HCT116 (cell line): ENCODE data around the gene PI16. TPM values are rescaled to one million over a fixed set of nuclear protein-coding genes. Genes with fewer than 3 reads are reported as not detected.

Source experiments
- ATAC-seq: fragments of 200-7000 bp; cut with Tn5 transposase; 2 replicates; pipeline ENCODE4 v1.9.1; 2020; ENCODE audit warnings: mild to moderate bottlenecking, moderate library complexity
- BruUV-seq: library from RNA; stranded (reverse); fragments of 400-500 nt; replicated peaks from 2 replicates; lab custom pipeline; 2021; lab: Mats Ljungman, UMichigan
- CTCF ChIA-PET: fragments of 300-600 bp; sonication (Branson Sonifier 250); formaldehyde crosslinking; loops from one replicate; lab custom pipeline; 2021; ENCODE audit warnings: antibody characterized with exemption; lab: Charles Lee
- POLR2A ChIA-PET: fragments of 300-600, 350-600 bp; sonication (Branson Sonifier 250); formaldehyde crosslinking; loops from one replicate; lab custom pipeline; 2021; ENCODE audit warnings: antibody characterized with exemption; lab: Charles Lee
- RAD21 ChIA-PET, 2 experiments: fragments of 300-600 bp; sonication (Branson Sonifier 250); formaldehyde crosslinking; loops; one replicate each; lab custom pipeline; 2023; ENCODE audit warnings: low total read pairs in 2 of 2; ENCODE audit not compliant: uncharacterized antibody in 2 of 2, unreplicated experiment in 2 of 2, low non-redundant PET in 1 of 2; lab: Charles Lee
- DNase-seq: peaks from one replicate; pipeline ENCODE4 v3.0.0-alpha.2; 2010; ENCODE audit warnings: low read depth, low spot score
- H2AFZ ChIP-seq: fragments of 200-600 bp; shearing (Covaris generic), sonication (generic); 2 replicates; pipeline ENCODE4 v1.6.1; 2017; ENCODE audit warnings: low read depth, mixed run types, mixed read lengths, antibody characterized with exemption, low read length; ENCODE audit not compliant: poor library complexity, severe bottlenecking
- H3K27ac ChIP-seq: 2 replicates; pipeline ENCODE4 v1.5.1; 2012; ENCODE audit warnings: low read depth, low read length
- H3K27me3 ChIP-seq: fragments of 200-600 bp; sonication (generic); 2 replicates; pipeline ENCODE4 v1.6.1; 2016; ENCODE audit warnings: mixed run types, low read length, mixed read lengths; ENCODE audit not compliant: insufficient read depth
- H3K36me3 ChIP-seq, 2 experiments: fragments of 200-500 bp in 1 of 2; fragments of 200-600 bp in 1 of 2; sonication (Bioruptor generic) in 1 of 2; sonication (generic) in 1 of 2; 2 replicates each; pipeline versions ENCODE4 v1.5.1 to v1.6.1; 2014 to 2016; ENCODE audit warnings: low read length in 2 of 2, inconsistent platforms in 1 of 2, mixed read lengths in 1 of 2, mixed run types in 1 of 2; ENCODE audit not compliant: insufficient read depth in 2 of 2, control insufficient read depth in 1 of 2
- H3K4me1 ChIP-seq, 2 experiments: fragments of 200-600 bp in 1 of 2; sonication (generic) in 1 of 2; 2 replicates each; pipeline versions ENCODE4 v1.5.1 to v1.6.1; 2012 to 2017; ENCODE audit warnings: low read length in 2 of 2, inconsistent platforms in 1 of 2, mild to moderate bottlenecking in 1 of 2, mixed read lengths in 1 of 2, mixed run types in 1 of 2, moderate library complexity in 1 of 2; ENCODE audit not compliant: insufficient read depth in 2 of 2, control insufficient read depth in 1 of 2
- H3K4me2 ChIP-seq: fragments of 200-600 bp; sonication (generic); 2 replicates; pipeline ENCODE4 v1.6.1; 2017; ENCODE audit warnings: mixed run types, low read length, mixed read lengths
- H3K4me3 ChIP-seq, 2 experiments: fragments of 200-600 bp in 1 of 2; sonication (generic) in 1 of 2; replicated peaks in 1 of 2; 2 replicates each; pipeline ENCODE4 v1.5.1; 2011 to 2016; ENCODE audit warnings: low read length in 2 of 2, control low read depth in 1 of 2, low read depth in 1 of 2, mild to moderate bottlenecking in 1 of 2, mixed read lengths in 1 of 2, mixed run types in 1 of 2
- H3K79me2 ChIP-seq: fragments of 200-600 bp; sonication (generic); 2 replicates; pipeline ENCODE4 v1.6.1; 2017; ENCODE audit warnings: mild to moderate bottlenecking, mixed run types, low read length, moderate library complexity, mixed read lengths; ENCODE audit not compliant: insufficient read depth
- H3K9ac ChIP-seq: fragments of 200-600 bp; sonication (generic); 2 replicates; pipeline ENCODE4 v1.6.1; 2016; ENCODE audit warnings: low read length, mixed read lengths
- H3K9me2 ChIP-seq: fragments of 200-600 bp; sonication (generic), shearing (Covaris generic); 2 replicates; pipeline ENCODE4 v1.6.1; 2017; ENCODE audit warnings: mixed run types, mild to moderate bottlenecking, moderate library complexity; ENCODE audit not compliant: insufficient read depth
- H3K9me3 ChIP-seq, 2 experiments: fragments of 200-500 bp in 1 of 2; fragments of 200-600 bp in 1 of 2; sonication (Bioruptor generic) in 1 of 2; sonication (generic) in 1 of 2; 2 replicates each; pipeline ENCODE4 v1.6.1; 2014 to 2017; ENCODE audit warnings: low read length in 2 of 2, mixed read lengths in 2 of 2, inconsistent platforms in 1 of 2, low read depth in 1 of 2, mild to moderate bottlenecking in 1 of 2, mixed run types in 1 of 2, moderate library complexity in 1 of 2; ENCODE audit not compliant: control insufficient read depth in 1 of 2, insufficient read depth in 1 of 2
- H4K20me1 ChIP-seq: fragments of 200-600 bp; sonication (generic), shearing (Covaris generic); 2 replicates; pipeline ENCODE4 v1.6.1; 2017; ENCODE audit warnings: mixed run types, mild to moderate bottlenecking, moderate library complexity; ENCODE audit not compliant: insufficient read depth
- ATF3 ChIP-seq: IDR thresholded peaks from 2 replicates; pipeline ENCODE4 v1.6.1; 2012
- CBX3 ChIP-seq: IDR thresholded peaks from 2 replicates; pipeline ENCODE4 v1.6.1; 2012; ENCODE audit warnings: low read depth
- CEBPB ChIP-seq: IDR thresholded peaks from 2 replicates; pipeline ENCODE4 v1.6.1; 2012; ENCODE audit warnings: low read depth
- EGR1 ChIP-seq: IDR thresholded peaks from 2 replicates; pipeline ENCODE4 v1.6.1; 2012; ENCODE audit warnings: low read depth
- ELF1 ChIP-seq: IDR thresholded peaks from 2 replicates; pipeline ENCODE4 v1.6.1; 2012; ENCODE audit warnings: low read depth, borderline replicate concordance
- EZH2 ChIP-seq: fragments of 200-600 bp; sonication (generic); IDR thresholded peaks from 2 replicates; pipeline ENCODE4 v1.6.1; 2017; ENCODE audit warnings: antibody characterized with exemption, mixed run types
- EZH2phosphoT487 ChIP-seq: fragments of 200-600 bp; IDR thresholded peaks from 2 replicates; pipeline ENCODE4 v1.6.1; 2018; ENCODE audit warnings: antibody characterized with exemption, borderline replicate concordance
- JUND ChIP-seq: IDR thresholded peaks from 2 replicates; pipeline ENCODE4 v1.6.1; 2012
- MAX ChIP-seq: IDR thresholded peaks from 2 replicates; pipeline ENCODE4 v1.6.1; 2012
- POLR2A ChIP-seq: IDR thresholded peaks from 2 replicates; pipeline ENCODE4 v1.7.0; 2011; ENCODE audit warnings: borderline replicate concordance; ENCODE audit not compliant: insufficient read depth, insufficient read length; ENCODE audit errors: extremely low read depth
- SP1 ChIP-seq: IDR thresholded peaks from 2 replicates; pipeline ENCODE4 v1.6.1; 2012; ENCODE audit warnings: low read depth
- SRF ChIP-seq: IDR thresholded peaks from 2 replicates; pipeline ENCODE4 v1.6.1; 2012; ENCODE audit warnings: low read depth
- TCF7L2 ChIP-seq: IDR thresholded peaks from 2 replicates; pipeline ENCODE4 v1.7.0; 2011; ENCODE audit warnings: borderline replicate concordance, inconsistent platforms; ENCODE audit not compliant: insufficient read depth, insufficient read length; ENCODE audit errors: extremely low read depth
- YY1 ChIP-seq: IDR thresholded peaks from 2 replicates; pipeline ENCODE4 v1.6.1; 2011; ENCODE audit warnings: low read length, low read depth, moderate library complexity, mild to moderate bottlenecking; ENCODE audit not compliant: insufficient replicate concordance; ENCODE audit errors: extremely low read depth
- ZFX ChIP-seq: fragments of 450-650 bp; IDR thresholded peaks from 2 replicates; pipeline ENCODE4 v1.6.1; 2017
- ZNF274 ChIP-seq: fragments of 200-500 bp; sonication (Bioruptor generic); IDR thresholded peaks from 2 replicates; pipeline ENCODE4 v1.6.1; 2014; ENCODE audit warnings: mild to moderate bottlenecking, low read depth, low read length, inconsistent platforms
- intact Hi-C: fragments of 100-400 bp; cut with micrococcal nuclease; formaldehyde crosslinking; loops from 2 replicates; pipeline ENCODE4 v1.10.0; 2022
- total RNA-seq: library from RNA; stranded (reverse); gene quantifications from one replicate; pipeline ENCODE4 v1.2.1, GENCODE V29; 2021; ENCODE audit not compliant: unreplicated experiment
- TF ChIP-seq, protein P1 (sequence below): IDR thresholded peaks from 2 replicates; pipeline ENCODE4 v1.6.1; 2012; ENCODE audit warnings: low read depth

The PI16 gene
- total RNA-seq, 1 experiment from 2014 or later: 0.59 TPM

GRCh38 chr6:36964908-36965307, 10.4 kb downstream of the PI16 start:
- Histone ChIP-seq H2AFZ (no peak overlapping the region), H3K36me3 (peaks cover 13 to 24% of the 10 kb centered on the region in 2 experiments; a peak in 3 of 4 replicates), H3K4me3 (no peak overlapping the region), H3K27me3 (no peaks in the 10 kb centered on the region), H3K4me2 (no peak overlapping the region), H3K9me2 (no peaks in the 10 kb centered on the region), H3K27ac (peak overlapping the region; percentile 10; the same call in 1 of the 2 replicates), H3K79me2 (no peaks in the 10 kb centered on the region), H3K4me1 (peaks cover 13 to 30% of the 10 kb centered on the region in 2 experiments), H4K20me1 (no peaks in the 10 kb centered on the region), H3K9ac (no peak overlapping the region), H3K9me3 (no peaks in the 10 kb centered on the region)
- ChIA-PET CTCF (no interaction called here), POLR2A (no interaction called here), RAD21 (no interaction called here)
- intact Hi-C loops: no loop called here
- BruUV-seq: no TSS peak
- ATAC-seq (no peak), DNase-seq (no peak)
- TF ChIP-seq TCF7L2 (no peak), EZH2phosphoT487 (no peak), CBX3 (no peak), ELF1 (no peak), ZNF274 (no peak), MAX (no peak), ZFX (no peak)

DNA sequence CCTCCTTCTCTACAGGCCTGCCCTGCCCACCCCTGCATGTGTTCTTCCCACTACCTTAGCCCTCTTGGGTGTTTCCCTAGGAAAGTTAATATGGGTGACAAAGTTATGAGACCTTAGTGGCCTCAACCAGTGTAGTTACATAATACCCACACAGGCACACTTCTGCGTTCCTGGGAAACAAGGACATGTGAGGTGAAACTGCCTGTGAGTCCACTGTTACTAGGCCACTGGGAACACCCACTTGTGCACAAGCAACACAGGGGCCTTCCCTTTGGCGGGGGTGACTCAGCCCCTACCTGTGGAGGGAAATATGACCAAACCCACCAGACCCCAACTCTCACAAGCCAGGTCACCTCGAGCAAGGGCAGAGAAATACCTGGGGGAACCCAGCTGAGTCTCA, 12.8 kb downstream of the PI16 start:
- intact Hi-C loops: no loop called here
- Histone ChIP-seq H3K27ac (no peak overlapping the region), H3K9me2 (no peaks in the 10 kb centered on the region), H3K9me3 (no peaks in the 10 kb centered on the region), H3K36me3 (peaks cover 31 to 47% of the 10 kb centered on the region in 2 experiments), H2AFZ (no peak overlapping the region), H4K20me1 (no peaks in the 10 kb centered on the region), H3K4me3 (no peak overlapping the region), H3K9ac (no peak overlapping the region), H3K4me2 (no peak overlapping the region), H3K79me2 (no peaks in the 10 kb centered on the region; the same call in 1 of the 2 replicates), H3K27me3 (no peaks in the 10 kb centered on the region), H3K4me1 (peaks cover 3 to 14% of the 10 kb centered on the region in 2 experiments; a peak in 3 of 4 replicates)
- no TSS peak for BruUV-seq
- RAD21 ChIA-PET: no interaction called here
- no peak for DNase-seq
- POLR2A ChIA-PET: no interaction called here
- CTCF ChIA-PET: no interaction called here
- no peak for ATAC-seq
- TF ChIP-seq CEBPB: no peak
- no peak for TF ChIP-seq ELF1
- TF ChIP-seq POLR2A: no peak
- TF ChIP-seq ATF3: no peak
- TF ChIP-seq, protein P1, sequence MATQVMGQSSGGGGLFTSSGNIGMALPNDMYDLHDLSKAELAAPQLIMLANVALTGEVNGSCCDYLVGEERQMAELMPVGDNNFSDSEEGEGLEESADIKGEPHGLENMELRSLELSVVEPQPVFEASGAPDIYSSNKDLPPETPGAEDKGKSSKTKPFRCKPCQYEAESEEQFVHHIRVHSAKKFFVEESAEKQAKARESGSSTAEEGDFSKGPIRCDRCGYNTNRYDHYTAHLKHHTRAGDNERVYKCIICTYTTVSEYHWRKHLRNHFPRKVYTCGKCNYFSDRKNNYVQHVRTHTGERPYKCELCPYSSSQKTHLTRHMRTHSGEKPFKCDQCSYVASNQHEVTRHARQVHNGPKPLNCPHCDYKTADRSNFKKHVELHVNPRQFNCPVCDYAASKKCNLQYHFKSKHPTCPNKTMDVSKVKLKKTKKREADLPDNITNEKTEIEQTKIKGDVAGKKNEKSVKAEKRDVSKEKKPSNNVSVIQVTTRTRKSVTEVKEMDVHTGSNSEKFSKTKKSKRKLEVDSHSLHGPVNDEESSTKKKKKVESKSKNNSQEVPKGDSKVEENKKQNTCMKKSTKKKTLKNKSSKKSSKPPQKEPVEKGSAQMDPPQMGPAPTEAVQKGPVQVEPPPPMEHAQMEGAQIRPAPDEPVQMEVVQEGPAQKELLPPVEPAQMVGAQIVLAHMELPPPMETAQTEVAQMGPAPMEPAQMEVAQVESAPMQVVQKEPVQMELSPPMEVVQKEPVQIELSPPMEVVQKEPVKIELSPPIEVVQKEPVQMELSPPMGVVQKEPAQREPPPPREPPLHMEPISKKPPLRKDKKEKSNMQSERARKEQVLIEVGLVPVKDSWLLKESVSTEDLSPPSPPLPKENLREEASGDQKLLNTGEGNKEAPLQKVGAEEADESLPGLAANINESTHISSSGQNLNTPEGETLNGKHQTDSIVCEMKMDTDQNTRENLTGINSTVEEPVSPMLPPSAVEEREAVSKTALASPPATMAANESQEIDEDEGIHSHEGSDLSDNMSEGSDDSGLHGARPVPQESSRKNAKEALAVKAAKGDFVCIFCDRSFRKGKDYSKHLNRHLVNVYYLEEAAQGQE: no peak
- no peak for TF ChIP-seq YY1
- TF ChIP-seq JUND: no peak
- no peak for TF ChIP-seq EGR1
- no peak for TF ChIP-seq SRF
- no peak for TF ChIP-seq EZH2
- TF ChIP-seq SP1: no peak
